Peyer's patch (tissue), 4 donors: ENCODE data around the gene HEXA. TPM values are rescaled to one million over a fixed set of nuclear protein-coding genes. Genes with fewer than 3 reads are reported as not detected.
A peak's percentile ranks its signal among the peaks of the same experiment; 100 is the strongest.

ENCODE experiments used
- DNase-seq, 3 donors: peaks; one replicate each; pipeline ENCODE4 v3.0.0-alpha.2; 2017 to 2019
- H3K27ac ChIP-seq, 4 donors: fragments of 200-600 bp; sonication (generic); one replicate each; pipeline ENCODE4 v1.5.1; 2016 to 2019
- H3K27me3 ChIP-seq, 2 donors: fragments of 200-600 bp; sonication (generic); one replicate each; pipeline ENCODE4 v1.5.1; 2019
- H3K36me3 ChIP-seq, 3 donors: fragments of 200-600 bp; sonication (generic); one replicate each; pipeline ENCODE4 v1.5.1; 2016 to 2019
- H3K4me1 ChIP-seq, 4 donors: fragments of 200-600 bp; sonication (generic); one replicate each; pipeline ENCODE4 v1.5.1; 2016 to 2019
- H3K4me3 ChIP-seq, 4 donors: fragments of 200-600 bp; sonication (generic); 1 replicate in 3 of 4; 2 replicates in 1 of 4; pipeline ENCODE4 v1.5.1; 2016 to 2019; ENCODE audit warnings: mild to moderate bottlenecking in 1 of 4
- H3K9me3 ChIP-seq, 4 donors: fragments of 200-600 bp; sonication (generic); one replicate each; pipeline ENCODE4 v1.5.1; 2016 to 2019; ENCODE audit warnings: mild to moderate bottlenecking in 1 of 4
- CTCF ChIP-seq, 6 experiments: fragments of 450-650 bp in 4 of 6; fragments of 200-600 bp in 2 of 6; sonication (generic) in 1 of 6; IDR thresholded peaks; one replicate each; pipeline ENCODE4 v1.5.1; 2017 to 2019; ENCODE audit warnings: antibody characterized with exemption in 6 of 6, mild to moderate bottlenecking in 3 of 6, moderate library complexity in 1 of 6
- POLR2A ChIP-seq, 2 donors: fragments of 450-650 bp; IDR thresholded peaks; one replicate each; pipeline ENCODE4 v1.5.1; 2017; ENCODE audit warnings: antibody characterized with exemption in 2 of 2, mild to moderate bottlenecking in 2 of 2, moderate library complexity in 2 of 2
- total RNA-seq, 4 donors: library from RNA; depleted of rRNA; stranded (reverse); fragments of >200 nt; gene quantifications; one replicate each; pipeline ENCODE4 v1.1.0, GENCODE V29; 2016

Gene HEXA
- total RNA-seq, 4 donors from 2014 or later = 45.4 to 81.4 (median 69.1) TPM

GRCh38 chr15:72318408-72318942, 57.3 kb downstream of the HEXA start:
- Histone ChIP-seq H3K36me3 (no peaks in the 10 kb centered on the region), H3K4me1 (peaks cover 0 to 12% (median 5%) of the 10 kb centered on the region in 4 donors), H3K27ac (no peak overlapping the region), H3K27me3 (no peaks in the 10 kb centered on the region), H3K9me3 (no peaks in the 10 kb centered on the region), H3K4me3 (no peak overlapping the region)
- DNase-seq = no peak
- TF ChIP-seq POLR2A (IDR thresholded peaks at IDR 0.05) (no peak), CTCF (IDR thresholded peaks at IDR 0.05) (no peak)

GRCh38 chr15:72315706-72316370, 60.0 kb downstream of the HEXA start:
- H3K27me3 ChIP-seq = no peaks in the 10 kb centered on the region

GRCh38 chr15:72313881-72314280, 61.9 kb downstream of the HEXA start:
- Histone ChIP-seq H3K4me1 (no peaks in the 10 kb centered on the region), H3K9me3 (no peaks in the 10 kb centered on the region)
- TF ChIP-seq POLR2A (IDR thresholded peaks at IDR 0.05) = no peak
- TF ChIP-seq CTCF (IDR thresholded peaks at IDR 0.05) = no peak

More at GRCh38 chr15:72315706-72316370, 60.0 kb downstream of the HEXA start:
- H3K36me3 ChIP-seq = no peaks in the 10 kb centered on the region
- DNase-seq = no peak
- H3K4me3 ChIP-seq = no peak overlapping the region
- H3K4me1 ChIP-seq = peaks cover 0 to 10% (median 5%) of the 10 kb centered on the region in 4 donors
- H3K27ac ChIP-seq = no peak overlapping the region
- H3K9me3 ChIP-seq = no peaks in the 10 kb centered on the region
- TF ChIP-seq POLR2A (IDR thresholded peaks at IDR 0.05) (no peak), CTCF (IDR thresholded peaks at IDR 0.05) (no peak)

GRCh38 chr15:72313448-72313840, 62.4 kb downstream of the HEXA start:
- Histone ChIP-seq H3K36me3 (no peaks in the 10 kb centered on the region), H3K9me3 (no peaks in the 10 kb centered on the region), H3K4me1 (no peaks in the 10 kb centered on the region), H3K27me3 (no peaks in the 10 kb centered on the region), H3K27ac (no peak overlapping the region), H3K4me3 (no peak overlapping the region)
- no peak for DNase-seq
- TF ChIP-seq CTCF (IDR thresholded peaks at IDR 0.05) (no peak), POLR2A (IDR thresholded peaks at IDR 0.05) (no peak)

More at GRCh38 chr15:72313881-72314280, 61.9 kb downstream of the HEXA start:
- no peaks in the 10 kb centered on the region for H3K36me3 ChIP-seq
- no peaks in the 10 kb centered on the region for H3K27me3 ChIP-seq
- no peak overlapping the region for H3K27ac ChIP-seq
- DNase-seq = no peak
- no peak overlapping the region for H3K4me3 ChIP-seq

GRCh38 chr15:72312605-72313447, 63.0 kb downstream of the HEXA start:
- Histone ChIP-seq H3K9me3 (no peaks in the 10 kb centered on the region), H3K27ac (no peak overlapping the region), H3K27me3 (no peaks in the 10 kb centered on the region), H3K4me1 (no peaks in the 10 kb centered on the region), H3K4me3 (no peak overlapping the region), H3K36me3 (no peaks in the 10 kb centered on the region)
- peak; percentile 26 to 77 (median 65) for DNase-seq
- no peak for TF ChIP-seq POLR2A (IDR thresholded peaks at IDR 0.05)
- peak; percentile 22 to 77 (median 72) for TF ChIP-seq CTCF (IDR thresholded peaks at IDR 0.05)
